Measurements from ENCODE around the gene SOX5. TPM values are rescaled to one million over a fixed set of nuclear protein-coding genes. Genes with fewer than 3 reads are reported as not detected.

The SOX5 gene
- total RNA-seq, 4 donors from 2014 or later = 47.1 to 56.8 (median 50.2) TPM

DNA sequence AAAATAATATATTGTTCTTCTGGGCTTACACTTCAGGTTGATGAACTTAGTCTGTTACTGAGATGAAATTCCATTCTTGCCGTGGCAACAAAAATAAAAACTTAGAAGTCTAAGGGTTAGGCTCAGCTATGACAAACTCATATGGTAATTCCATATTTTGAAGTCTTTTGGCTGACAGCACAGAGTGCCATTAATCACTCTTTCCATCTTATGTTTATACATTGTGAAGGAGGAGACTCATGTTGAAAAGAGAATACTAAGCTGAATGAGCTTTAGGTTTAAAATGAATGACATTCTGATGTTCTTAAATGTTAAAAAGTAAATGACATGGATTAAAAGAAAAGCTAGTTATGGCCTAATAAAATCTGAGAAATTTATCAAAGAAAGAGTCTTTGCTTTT lies 291.9 kb downstream of the SOX5 start:
- TF ChIP-seq, protein P1, sequence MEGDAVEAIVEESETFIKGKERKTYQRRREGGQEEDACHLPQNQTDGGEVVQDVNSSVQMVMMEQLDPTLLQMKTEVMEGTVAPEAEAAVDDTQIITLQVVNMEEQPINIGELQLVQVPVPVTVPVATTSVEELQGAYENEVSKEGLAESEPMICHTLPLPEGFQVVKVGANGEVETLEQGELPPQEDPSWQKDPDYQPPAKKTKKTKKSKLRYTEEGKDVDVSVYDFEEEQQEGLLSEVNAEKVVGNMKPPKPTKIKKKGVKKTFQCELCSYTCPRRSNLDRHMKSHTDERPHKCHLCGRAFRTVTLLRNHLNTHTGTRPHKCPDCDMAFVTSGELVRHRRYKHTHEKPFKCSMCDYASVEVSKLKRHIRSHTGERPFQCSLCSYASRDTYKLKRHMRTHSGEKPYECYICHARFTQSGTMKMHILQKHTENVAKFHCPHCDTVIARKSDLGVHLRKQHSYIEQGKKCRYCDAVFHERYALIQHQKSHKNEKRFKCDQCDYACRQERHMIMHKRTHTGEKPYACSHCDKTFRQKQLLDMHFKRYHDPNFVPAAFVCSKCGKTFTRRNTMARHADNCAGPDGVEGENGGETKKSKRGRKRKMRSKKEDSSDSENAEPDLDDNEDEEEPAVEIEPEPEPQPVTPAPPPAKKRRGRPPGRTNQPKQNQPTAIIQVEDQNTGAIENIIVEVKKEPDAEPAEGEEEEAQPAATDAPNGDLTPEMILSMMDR (IDR thresholded peaks at IDR 0.05; ENCODE audit: low read depth) = no peak

DNA sequence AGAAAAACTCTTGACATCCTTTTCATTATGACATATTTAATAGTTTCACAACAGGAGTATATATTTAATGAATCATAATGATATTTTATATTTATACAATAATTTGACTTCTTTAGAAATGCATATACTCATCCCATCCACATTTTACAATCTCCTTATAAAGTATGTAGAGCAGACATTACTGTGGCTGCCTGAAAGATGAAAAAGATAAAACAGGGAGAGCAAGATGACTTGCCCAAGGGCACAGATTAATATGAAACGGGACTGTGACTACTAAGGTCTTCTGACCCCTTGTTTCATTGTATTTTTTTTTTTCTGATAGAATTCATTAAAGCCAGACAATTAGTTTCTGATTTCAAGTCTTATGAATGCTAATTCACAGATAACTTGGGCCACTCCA lies 293.6 kb downstream of the SOX5 start:
- TF ChIP-seq, protein P1 (IDR thresholded peaks at IDR 0.05; ENCODE audit: low read depth) = no peak

DNA sequence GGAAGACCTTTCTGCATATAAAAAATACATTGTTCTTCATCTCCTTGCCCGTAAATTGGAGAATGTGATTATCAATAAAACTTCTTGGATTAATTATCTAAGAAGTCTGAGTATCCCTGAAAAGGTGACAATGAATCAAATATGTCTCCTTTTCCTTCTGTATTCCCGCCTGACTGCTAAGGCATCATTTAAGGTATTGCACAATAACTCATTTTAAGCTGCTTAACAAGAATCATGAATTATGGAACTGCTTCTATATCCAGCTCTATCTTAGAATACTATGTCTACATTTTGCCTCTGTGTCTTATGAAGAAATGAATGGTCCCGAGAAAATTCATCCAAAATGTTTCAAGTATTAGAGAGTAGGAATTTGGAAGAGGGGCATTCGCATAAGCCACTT lies 294.4 kb downstream of the SOX5 start:
- TF ChIP-seq, protein P1 (IDR thresholded peaks at IDR 0.05; ENCODE audit: low read depth) = no peak

DNA sequence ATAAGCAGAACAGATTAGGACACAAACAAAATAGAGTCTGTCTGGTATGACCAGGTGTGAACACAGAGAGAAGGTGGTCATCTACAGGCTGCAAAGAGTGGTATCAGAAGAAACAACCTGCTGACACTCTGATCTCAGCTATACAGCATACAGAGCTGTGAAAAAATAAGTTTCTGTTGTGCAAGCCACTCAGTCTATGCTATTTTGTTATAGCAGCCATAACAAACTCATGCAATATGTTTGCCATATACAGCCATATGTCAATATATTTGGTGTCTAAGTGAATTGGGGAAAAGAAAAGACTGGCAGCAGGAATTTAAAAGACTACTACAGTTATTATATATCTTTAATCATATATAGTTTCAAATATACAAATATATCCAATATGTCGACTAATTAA lies 300.9 kb downstream of the SOX5 start:
- TF ChIP-seq, protein P1 (IDR thresholded peaks at IDR 0.05; ENCODE audit: low read depth) = no peak

DNA sequence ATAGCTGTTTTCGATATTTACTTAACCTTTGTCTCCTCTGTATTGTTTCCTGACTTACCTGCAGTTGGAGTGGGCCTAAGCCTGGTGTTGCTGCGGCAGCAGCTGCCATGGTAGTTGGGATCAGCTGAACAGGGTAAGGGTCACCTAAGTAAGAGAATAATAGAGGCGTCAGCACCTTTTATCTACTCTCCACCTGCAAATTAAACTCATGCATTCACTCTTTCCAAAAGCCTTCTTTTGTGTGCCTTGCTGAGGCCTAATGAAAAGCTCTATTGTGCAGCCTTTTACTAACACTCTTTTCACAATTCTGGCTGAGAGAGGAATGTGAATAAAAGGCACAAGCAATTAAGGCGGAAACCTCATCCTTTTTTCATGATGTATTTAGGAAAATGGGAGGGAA lies 308.7 kb downstream of the SOX5 start:
- TF ChIP-seq, protein P1 (IDR thresholded peaks at IDR 0.05; ENCODE audit: low read depth) = no peak

DNA sequence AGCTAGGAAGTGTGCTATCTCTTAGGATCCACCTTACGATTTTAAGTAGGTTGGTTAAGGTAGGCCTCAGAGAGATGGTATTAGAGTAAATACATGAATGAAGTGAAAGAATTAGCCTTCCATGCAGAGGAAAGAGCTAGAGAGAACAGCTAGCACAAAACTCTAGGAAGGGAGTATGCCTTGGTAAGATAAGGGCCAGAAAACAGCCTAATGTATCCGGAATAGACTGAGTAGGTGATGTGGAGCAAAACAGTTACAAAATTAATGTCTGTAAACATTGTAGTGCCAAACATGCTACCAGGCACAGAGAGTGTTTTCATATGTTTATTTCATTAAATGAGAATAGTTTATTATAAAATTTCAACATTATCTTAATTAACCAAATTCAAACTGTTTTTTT lies 315.1 kb downstream of the SOX5 start:
- TF ChIP-seq, protein P1 (IDR thresholded peaks at IDR 0.05; ENCODE audit: low read depth) = no peak

DNA sequence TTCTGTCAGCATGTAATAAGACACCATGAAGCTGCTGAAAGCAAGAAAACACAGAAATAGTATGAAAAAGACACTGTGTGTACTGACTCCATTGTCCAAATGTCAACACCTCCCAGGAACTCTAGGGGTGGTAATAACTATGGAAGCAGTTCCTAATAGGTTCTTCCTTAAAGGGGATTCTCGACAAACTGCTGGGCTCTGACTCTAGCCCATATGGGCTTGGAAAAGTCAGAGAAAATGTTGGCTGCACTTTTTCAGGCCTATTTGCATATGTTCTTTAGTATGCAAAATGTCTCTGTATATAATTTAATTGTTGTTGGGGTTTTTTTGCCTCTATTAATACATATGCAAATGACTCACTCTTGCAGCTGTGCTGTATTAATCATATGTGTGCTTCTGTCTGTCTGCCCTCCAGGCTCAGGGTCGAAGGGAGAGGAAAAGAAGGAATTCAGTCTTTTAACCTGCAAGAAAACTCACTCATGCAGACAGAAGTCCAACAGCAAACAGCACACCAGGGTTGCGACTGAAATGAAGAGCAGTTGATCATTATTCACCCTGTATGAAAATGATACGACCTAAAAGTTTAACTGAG lies 317.6 kb downstream of the SOX5 start:
- TF ChIP-seq, protein P1 (IDR thresholded peaks at IDR 0.05; ENCODE audit: low read depth) = no peak

All from subcutaneous adipose tissue (tissue), 4 donors.